Measurements from ENCODE around the gene ADORA2A.
"Not testable (repeated sequence)": the region's sequence is repeated elsewhere in the genome, so short reads cannot be mapped to it uniquely, and the experiment has no call there.

The ADORA2A gene

DNA sequence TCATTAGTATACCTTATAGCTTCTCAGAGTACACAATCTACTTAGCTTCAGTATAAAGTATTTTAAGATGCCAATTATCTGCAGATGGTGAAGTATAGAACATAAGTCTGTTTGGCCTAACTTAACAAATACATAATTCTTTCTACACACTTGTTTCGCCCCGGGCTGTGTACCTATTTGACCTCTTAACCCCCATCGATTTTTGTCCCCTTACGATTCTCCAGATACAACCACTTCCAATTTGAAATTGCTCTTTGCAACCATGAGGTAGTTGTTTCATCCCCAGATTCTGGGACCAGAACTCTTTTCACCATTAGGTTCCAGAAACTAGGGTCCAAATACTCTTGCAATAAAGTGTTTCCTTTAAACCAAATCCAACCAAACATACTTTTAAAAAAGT, 57.8 kb downstream of the ADORA2A start:
- Histone ChIP-seq H3K27ac (ENCODE audit: low read length) (no peak overlapping the region), H3K4me1 (ENCODE audit: insufficient read depth, low read length) (peaks cover 15% of the 10 kb centered on the region), H3K9ac (ENCODE audit: low read depth, low read length) (no peak overlapping the region), H3K36me3 (ENCODE audit: insufficient read depth, low read depth, low read length) (no peaks in the 10 kb centered on the region), H3K27me3 (ENCODE audit: insufficient read depth, low read length) (no peaks in the 10 kb centered on the region), H3K4me3 (ENCODE audit: low read length) (no peak overlapping the region), H3K9me3 (ENCODE audit: insufficient read depth, low read depth, low read length) (no peaks in the 10 kb centered on the region)

GRCh38 chr22:24485608-24486007, 58.2 kb downstream of the ADORA2A start:
- Histone ChIP-seq H3K9ac (ENCODE audit: low read depth, low read length) (no peak overlapping the region), H3K9me3 (ENCODE audit: insufficient read depth, low read depth, low read length) (no peaks in the 10 kb centered on the region), H3K4me1 (ENCODE audit: insufficient read depth, low read length) (peaks cover 15% of the 10 kb centered on the region), H3K4me3 (ENCODE audit: low read length) (no peak overlapping the region), H3K27ac (ENCODE audit: low read length) (no peak overlapping the region), H3K27me3 (ENCODE audit: insufficient read depth, low read length) (no peaks in the 10 kb centered on the region), H3K36me3 (ENCODE audit: insufficient read depth, low read depth, low read length) (no peaks in the 10 kb centered on the region)

DNA sequence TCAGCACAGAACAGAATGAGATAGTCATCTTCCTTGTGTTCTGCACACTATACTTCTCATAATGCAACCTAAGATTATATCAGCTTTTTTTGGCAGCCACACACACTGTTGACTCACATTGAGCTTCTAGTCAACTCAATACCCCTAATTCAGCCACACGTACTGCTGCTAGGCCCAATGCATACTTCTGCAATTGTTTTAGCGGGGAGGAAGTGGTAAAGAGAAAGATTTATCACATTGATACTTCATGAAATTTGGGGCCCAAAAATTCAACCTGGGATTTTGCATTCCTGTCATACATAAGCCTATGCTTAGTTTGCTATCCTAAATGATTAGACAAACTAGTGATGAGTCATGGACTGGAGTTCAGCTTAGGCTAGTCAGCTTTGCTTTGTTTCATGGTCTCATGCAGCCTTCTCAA, 59.1 kb downstream of the ADORA2A start:
- H3K36me3 ChIP-seq (ENCODE audit: insufficient read depth, low read depth, low read length): no peaks in the 10 kb centered on the region
- H3K4me3 ChIP-seq (ENCODE audit: low read length): no peak overlapping the region
- H3K9ac ChIP-seq (ENCODE audit: low read depth, low read length): no peak overlapping the region
- H3K4me1 ChIP-seq (ENCODE audit: insufficient read depth, low read length): peaks cover 12% of the 10 kb centered on the region
- H3K27ac ChIP-seq (ENCODE audit: low read length): no peak overlapping the region
- no peaks in the 10 kb centered on the region for H3K9me3 ChIP-seq (ENCODE audit: insufficient read depth, low read depth, low read length)
- H3K27me3 ChIP-seq (ENCODE audit: insufficient read depth, low read length): peaks cover 4% of the 10 kb centered on the region; the same call in 1 of the 2 replicates

GRCh38 chr22:24489011-24489410, 61.6 kb downstream of the ADORA2A start:
- Histone ChIP-seq H3K27ac (ENCODE audit: low read length) (no peak overlapping the region), H3K4me1 (ENCODE audit: insufficient read depth, low read length) (no peaks in the 10 kb centered on the region), H3K27me3 (ENCODE audit: insufficient read depth, low read length) (peaks cover 29% of the 10 kb centered on the region), H3K4me3 (ENCODE audit: low read length) (no peak overlapping the region), H3K9me3 (ENCODE audit: insufficient read depth, low read depth, low read length) (no peaks in the 10 kb centered on the region), H3K36me3 (ENCODE audit: insufficient read depth, low read depth, low read length) (no peaks in the 10 kb centered on the region), H3K9ac (ENCODE audit: low read depth, low read length) (no peak overlapping the region)

DNA sequence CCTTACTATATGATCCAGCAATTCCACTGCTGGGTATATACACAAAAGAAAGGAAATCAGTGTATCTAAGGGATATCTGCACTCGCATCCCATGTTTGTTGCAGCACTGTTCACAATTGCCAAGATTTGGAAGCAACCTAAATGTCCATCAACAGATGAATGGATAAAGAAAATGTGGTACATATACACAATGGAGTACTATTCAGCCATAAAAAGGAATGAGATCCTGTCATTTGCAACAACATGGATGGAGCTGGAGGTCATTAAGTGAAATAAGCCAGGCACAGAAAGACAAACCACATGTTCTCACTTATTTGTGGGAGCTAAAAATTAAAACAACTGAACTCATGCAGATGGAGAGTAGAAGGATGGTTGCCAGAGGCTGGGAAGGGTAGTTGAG, 62.0 kb downstream of the ADORA2A start:
- not testable (repeated sequence) for H3K4me3 ChIP-seq (ENCODE audit: low read length); H3K9me3 ChIP-seq (ENCODE audit: insufficient read depth, low read depth, low read length); H3K36me3 ChIP-seq (ENCODE audit: insufficient read depth, low read depth, low read length); H3K9ac ChIP-seq (ENCODE audit: low read depth, low read length); H3K4me1 ChIP-seq (ENCODE audit: insufficient read depth, low read length); H3K27ac ChIP-seq (ENCODE audit: low read length)
- peaks cover 34% of the 10 kb centered on the region for H3K27me3 ChIP-seq (ENCODE audit: insufficient read depth, low read length)

Measured in iPS-20b (cell line).